Iris pigment epithelial cell (primary cell): ENCODE results near the gene RGS10.
A peak's percentile ranks its signal among the peaks of the same experiment; 100 is the strongest.
"Not testable (repeated sequence)": the region's sequence is repeated elsewhere in the genome, so short reads cannot be mapped to it uniquely, and the experiment has no call there.

Experiments
- DNase-seq: peaks from one replicate; pipeline ENCODE4 v3.0.0-alpha.2; 2011; ENCODE audit warnings: low read depth

The RGS10 gene

GRCh38 chr10:119542357-119542987, at the start of gene RGS10:
TSS of gene RGS10 (minus strand) at chr10:119542719. CDS start at chr10:119542638, 81 bp downstream.
- DNase-seq = peak; percentile 82

- no peak for DNase-seq
These were observed 45.6 kb upstream of the RGS10 start for GRCh38 chr10:119588071-119588470.

DNA sequence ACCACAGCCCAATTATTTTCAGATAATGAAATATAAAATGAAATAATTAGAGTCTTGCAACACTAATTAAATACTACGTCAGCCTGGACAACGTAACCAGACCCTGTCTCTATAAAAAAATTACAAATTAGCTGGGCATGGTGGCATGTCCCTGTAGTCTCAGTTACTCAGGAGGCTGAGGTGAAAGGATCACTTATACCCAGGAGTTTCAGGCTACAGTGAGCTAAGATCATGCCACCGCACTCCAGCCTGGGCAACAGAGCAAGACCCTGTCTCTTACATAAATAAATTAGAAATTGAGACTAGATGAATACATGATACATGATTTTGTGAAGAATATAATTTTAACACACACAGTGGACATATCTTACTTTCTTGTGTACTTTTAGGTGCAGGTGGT, 35.8 kb upstream of the RGS10 start:
- no peak for DNase-seq

DNA sequence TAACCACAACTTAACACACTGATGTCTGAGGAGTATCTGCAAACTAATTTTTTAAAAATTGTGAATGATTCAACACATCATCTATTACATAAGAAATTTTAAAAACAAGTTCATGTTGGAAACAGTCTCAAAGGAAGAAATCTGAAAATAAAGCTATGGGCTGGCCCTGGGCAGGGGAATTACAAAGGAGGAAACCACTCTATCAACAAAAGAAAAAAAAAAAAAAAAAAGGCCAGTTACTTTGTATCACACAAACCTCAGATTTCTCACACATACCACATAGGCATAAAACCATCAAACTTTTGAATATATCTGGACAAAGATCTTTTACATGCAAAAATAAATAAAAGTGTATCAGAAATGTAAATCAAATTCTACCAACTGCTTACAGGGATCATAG, 33.5 kb upstream of the RGS10 start:
- no peak for DNase-seq

DNA sequence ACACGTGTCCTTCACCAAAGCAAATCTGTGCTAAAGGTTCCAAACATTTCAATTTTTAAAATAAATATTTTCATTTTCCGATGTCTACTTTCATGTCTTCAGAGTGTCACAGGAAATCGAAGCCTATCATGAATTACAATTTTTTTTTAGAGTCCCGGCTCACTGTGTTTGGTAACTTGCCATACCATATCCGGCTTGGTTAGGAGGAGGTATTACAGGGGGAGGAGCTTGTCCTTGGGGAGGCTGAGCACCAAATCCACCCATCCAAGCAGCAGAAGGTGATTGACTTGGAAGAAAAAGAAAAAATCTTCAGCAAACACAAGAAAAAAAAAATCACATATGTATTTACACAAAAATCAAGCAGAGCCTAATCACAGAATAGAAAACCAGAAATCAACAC, 33.0 kb upstream of the RGS10 start:
- DNase-seq = peak; percentile 76

DNA sequence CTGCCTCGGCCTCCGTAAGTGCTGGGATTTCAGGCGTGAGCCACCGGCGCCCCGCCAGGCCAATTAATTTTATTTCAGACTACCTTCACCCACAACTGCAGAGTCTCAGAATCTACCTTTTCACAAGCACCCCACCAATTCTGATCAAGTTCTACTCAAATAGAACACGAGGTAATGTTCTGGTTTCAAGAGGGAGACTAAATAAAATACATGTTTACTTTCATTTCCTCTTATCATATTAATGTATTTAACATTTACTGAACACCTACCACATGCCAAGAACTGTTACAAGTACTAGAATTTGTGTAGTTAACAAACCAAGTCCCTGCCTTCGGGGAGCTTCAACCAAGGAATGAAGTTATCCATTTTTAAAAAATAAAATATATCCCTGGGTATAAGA, 25.5 kb upstream of the RGS10 start:
- DNase-seq = no peak

- DNase-seq = no peak
These were observed 19.6 kb upstream of the RGS10 start for GRCh38 chr10:119562097-119562496.

DNA sequence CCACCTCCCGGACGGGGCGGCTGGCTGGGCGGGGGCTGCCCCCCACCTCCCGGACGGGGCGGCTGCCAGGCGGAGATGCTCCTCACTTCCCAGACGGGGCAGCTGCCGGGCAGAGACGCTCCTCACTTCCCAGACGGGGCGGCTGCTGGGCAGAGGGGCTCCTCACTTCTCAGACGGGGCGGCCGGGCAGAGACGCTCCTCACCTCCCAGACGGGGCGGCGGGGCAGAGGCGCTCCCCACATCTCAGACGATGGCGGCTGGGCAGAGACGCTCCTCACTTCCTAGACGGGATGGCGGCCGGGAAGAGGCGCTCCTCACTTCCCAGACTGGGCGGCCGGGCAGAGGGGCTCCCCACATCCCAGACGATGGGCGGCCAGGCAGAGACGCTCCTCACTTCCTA, 17.0 kb upstream of the RGS10 start:
- DNase-seq = not testable (repeated sequence)

- not testable (repeated sequence) for DNase-seq
These were observed 13.6 kb upstream of the RGS10 start for GRCh38 chr10:119556081-119556480.

DNA sequence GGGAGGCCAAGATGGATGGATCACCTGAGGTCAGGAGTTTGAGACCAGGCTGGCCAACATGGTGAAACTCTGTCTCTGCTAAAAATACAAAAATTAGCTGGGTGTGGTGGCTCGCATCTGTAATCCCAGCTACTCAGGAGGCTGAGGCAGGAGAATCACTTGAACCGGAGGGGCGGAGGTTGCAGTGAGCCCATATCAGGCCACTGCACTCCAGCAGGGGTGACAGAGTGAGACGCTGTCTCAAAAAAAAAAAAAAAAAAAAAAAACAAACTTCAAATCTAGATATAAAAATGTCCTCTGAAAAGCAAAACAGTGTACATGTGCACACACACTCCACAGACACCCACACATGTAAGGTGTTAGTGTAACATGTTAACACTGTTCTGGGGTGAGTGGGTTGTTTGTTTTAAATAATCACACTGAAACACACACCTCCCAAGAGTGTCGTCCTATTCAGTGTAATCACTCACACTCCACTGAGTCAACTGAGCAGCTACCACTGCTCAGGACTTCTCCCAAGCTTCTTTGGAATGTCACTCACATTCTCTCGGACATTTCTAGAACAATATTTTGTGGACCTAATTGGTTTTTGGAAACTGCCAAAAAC, 12.8 kb upstream of the RGS10 start:
- no peak for DNase-seq

DNA sequence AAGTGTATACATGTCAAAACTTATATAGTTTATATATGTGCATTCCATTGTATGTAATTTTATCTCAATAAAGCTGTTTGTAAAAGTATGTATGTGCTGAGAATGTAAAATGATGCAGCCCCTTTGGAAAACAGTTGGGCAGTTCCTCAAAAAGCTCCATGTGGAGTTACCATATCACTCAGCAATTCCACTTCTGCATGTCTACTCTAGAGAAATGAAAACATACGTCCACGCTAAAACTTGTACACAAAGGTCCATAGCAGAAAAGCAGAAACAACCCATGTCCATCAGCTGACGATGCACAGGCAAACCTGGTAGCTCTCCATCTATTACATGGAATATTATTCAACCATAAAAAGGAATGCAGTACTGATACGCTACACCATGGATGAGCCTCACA, 8.3 kb upstream of the RGS10 start:
- DNase-seq = no peak

DNA sequence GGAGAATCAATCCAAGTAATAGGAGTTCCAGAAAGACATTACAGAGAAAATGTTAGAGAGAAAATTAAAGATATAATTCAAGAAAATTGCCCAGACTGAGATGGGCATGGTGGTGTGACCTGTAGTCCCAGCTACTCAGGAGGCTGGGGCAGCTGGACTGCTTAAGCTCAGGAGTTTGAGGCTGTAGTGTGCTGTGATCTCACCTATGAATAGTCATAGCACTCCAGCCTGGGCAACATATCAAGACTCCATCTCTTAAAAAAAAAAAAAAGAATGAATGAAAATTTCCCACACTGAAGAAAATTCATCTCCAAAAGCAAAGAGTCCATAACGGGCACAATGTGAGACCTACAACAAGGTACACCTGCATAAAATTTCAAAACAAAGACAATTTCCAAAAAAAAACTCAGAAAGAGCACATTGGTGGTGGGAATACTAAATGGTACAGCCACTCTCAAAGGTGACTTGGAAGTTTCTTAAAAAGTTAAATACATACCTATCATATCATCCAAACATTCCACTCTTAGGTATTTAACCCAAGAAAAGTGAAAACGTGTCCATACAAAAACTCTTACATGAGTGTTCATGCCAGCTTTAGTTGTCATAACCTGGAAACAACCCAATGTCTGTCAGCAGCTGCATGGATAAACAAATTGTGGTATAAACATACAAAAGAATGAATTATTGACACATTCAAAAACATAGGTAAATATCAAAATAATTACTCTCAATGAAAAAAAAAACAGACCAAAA, 6.9 kb upstream of the RGS10 start:
- no peak for DNase-seq

GRCh38 chr10:119546009-119546408, 3.5 kb upstream of the RGS10 start:
- DNase-seq = no peak

GRCh38 chr10:119545310-119545709, 2.8 kb upstream of the RGS10 start:
- no peak for DNase-seq

- DNase-seq = peak; percentile 58
These were observed 1.5 kb upstream of the RGS10 start for GRCh38 chr10:119543814-119544642.

DNA sequence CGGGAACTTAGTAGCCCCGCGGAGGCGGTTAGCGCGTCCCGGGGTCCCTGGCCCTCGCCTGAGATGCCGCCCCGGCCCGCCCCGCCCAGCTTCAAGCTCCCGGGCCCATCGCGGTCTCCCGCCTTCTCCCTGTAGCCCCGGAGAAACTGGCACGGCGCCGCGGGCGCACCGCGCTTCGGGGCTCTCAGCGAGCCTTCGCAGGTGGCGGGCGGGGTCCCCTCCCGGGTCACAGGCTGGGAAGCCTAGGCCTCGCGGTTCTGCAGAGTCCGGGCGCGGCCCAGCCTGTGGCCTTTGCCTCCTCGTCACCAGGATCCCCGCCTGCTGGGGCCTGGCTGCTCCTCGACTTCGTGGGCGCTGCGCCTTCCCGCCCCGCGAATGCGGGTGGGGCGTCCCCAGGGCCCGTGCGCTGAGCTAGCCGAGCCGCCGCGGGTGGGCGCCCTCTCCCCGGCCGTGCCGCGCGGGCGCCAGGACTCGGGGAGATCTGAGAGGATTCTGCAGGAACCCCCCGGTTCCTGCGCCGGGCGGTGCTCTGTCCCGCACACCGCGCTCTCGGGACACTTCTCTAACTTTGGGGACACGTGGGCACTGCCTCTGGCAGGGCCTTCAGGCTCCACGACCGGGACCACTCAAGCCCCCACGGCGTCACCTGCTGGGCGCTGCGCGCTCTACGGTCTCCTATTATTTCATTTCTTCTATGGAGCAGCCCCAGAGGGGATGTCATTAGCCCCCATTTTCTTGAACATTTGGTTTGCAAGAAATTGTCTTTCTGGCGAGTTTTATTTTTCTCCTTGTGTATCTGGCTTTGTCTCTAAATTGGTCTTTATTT, 682 bp upstream of the RGS10 start:
- peak; percentile 45 for DNase-seq

- DNase-seq = no peak
These were observed 811 bp downstream of the RGS10 start for GRCh38 chr10:119541459-119542356.

GRCh38 chr10:119541046-119541445, 1.5 kb downstream of the RGS10 start:
- no peak for DNase-seq

DNA sequence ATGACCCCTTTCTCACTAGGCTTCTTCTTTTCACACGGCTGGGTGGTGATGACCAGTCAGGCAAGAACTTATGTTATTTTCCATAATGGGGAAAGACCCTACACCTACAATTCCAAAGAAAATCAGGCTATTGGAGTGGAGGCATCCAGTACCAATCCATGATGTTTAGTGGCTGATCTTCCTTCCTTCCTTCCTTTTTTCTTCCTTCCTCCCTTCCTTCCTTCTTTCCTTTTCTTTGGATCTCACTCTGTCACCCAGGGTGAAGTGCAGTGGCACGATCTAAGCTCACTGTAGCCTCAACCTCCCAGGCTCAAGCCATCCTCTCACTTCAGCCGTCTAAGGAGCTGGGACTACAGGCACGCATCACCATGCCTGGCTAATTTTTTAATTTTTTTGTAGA, 2.5 kb downstream of the RGS10 start:
- no peak for DNase-seq

DNA sequence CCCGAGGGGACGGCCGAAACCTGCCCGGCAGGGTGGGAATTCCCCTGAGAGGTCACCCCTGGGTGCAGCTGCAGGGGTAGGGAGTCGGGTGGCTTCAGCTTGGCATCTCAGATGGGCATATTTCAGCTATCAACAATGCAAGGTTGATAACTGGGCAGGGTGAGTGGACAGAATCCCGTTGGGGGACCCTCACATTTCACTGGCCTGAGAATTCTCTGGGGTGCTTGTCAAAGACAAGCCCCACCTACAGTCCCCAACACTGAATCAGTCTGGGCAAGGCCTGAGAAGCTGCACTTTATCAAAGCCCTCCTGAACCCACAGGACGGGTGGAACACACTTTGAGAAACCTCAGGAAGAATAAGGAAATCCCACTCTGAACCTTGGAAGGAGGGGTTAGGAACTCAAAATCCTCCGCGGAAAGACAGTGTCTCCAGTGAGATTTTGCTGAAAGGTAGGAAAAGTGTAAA, 3.1 kb downstream of the RGS10 start:
- DNase-seq = no peak
